Body of pancreas (tissue), 4 donors: Measurements from ENCODE around the gene FARS2.

Experiments used
- POLR2A ChIP-seq, 3 donors: fragments of 450-650 bp; IDR thresholded peaks; one replicate each; pipeline ENCODE4 v1.6.1; 2016; ENCODE audit warnings: antibody characterized with exemption in 3 of 3, mild to moderate bottlenecking in 2 of 3
- TF ChIP-seq, protein P1 (sequence below), 7 experiments: fragments of 450-650 bp in 4 of 7; fragments of 200-600 bp in 3 of 7; sonication (generic) in 3 of 7; IDR thresholded peaks; one replicate each; pipeline ENCODE4 v1.5.1; 2016 to 2019; ENCODE audit warnings: antibody characterized with exemption in 7 of 7

GRCh38 chr6:5461365-5461764, 200.1 kb downstream of the FARS2 start:
- TF ChIP-seq, protein P1, sequence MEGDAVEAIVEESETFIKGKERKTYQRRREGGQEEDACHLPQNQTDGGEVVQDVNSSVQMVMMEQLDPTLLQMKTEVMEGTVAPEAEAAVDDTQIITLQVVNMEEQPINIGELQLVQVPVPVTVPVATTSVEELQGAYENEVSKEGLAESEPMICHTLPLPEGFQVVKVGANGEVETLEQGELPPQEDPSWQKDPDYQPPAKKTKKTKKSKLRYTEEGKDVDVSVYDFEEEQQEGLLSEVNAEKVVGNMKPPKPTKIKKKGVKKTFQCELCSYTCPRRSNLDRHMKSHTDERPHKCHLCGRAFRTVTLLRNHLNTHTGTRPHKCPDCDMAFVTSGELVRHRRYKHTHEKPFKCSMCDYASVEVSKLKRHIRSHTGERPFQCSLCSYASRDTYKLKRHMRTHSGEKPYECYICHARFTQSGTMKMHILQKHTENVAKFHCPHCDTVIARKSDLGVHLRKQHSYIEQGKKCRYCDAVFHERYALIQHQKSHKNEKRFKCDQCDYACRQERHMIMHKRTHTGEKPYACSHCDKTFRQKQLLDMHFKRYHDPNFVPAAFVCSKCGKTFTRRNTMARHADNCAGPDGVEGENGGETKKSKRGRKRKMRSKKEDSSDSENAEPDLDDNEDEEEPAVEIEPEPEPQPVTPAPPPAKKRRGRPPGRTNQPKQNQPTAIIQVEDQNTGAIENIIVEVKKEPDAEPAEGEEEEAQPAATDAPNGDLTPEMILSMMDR (IDR thresholded peaks at IDR 0.05), result no peak
- TF ChIP-seq POLR2A (IDR thresholded peaks at IDR 0.05), result no peak
